Breast epithelium (tissue), 3 donors: ENCODE measurements around the gene LIPT2.

Experiments used
- CTCF ChIP-seq, 3 donors: fragments of 450-650 bp; IDR thresholded peaks; one replicate each; pipeline ENCODE4 v1.5.1; 2016 to 2017; ENCODE audit warnings: antibody characterized with exemption in 3 of 3, mild to moderate bottlenecking in 3 of 3, moderate library complexity in 3 of 3
- POLR2A ChIP-seq: fragments of 450-650 bp; IDR thresholded peaks from one replicate; pipeline ENCODE4 v1.6.1; 2016; ENCODE audit warnings: antibody characterized with exemption, mild to moderate bottlenecking, moderate library complexity
- POLR2AphosphoS5 ChIP-seq, 3 donors: sonication (generic); formaldehyde crosslinking; IDR thresholded peaks; one replicate each; pipeline ENCODE4 v1.6.1; 2017; ENCODE audit warnings: antibody characterized with exemption in 3 of 3

- TF ChIP-seq CTCF (IDR thresholded peaks at IDR 0.05) (no peak), POLR2AphosphoS5 (IDR thresholded peaks at IDR 0.05) (peak in 1 of 3 donors; percentile 61), POLR2A (no peak)
Measured at GRCh38 chr11:74532501-74533246, 39.1 kb upstream of the LIPT2 start.
